ENCODE data around the gene LRRC14B. TPM values are rescaled to one million over a fixed set of nuclear protein-coding genes. Genes with fewer than 3 reads are reported as not detected.

Gene LRRC14B
- polyA plus RNA-seq, 1 donor (not counting 4 experiments of a cell fraction or from before 2014, with no cell fraction given) = not detected

- dilution Hi-C loops (cut with MboI; ENCODE audit: extremely low pct_ligation_motif_present, low sequenced_read_pairs) = no loop called here
- no peak overlapping the region for H3K4me3 ChIP-seq (ENCODE audit: control insufficient read depth in 2 of 3, extremely low read depth in 1 of 3, insufficient read depth in 2 of 3, low read depth in 1 of 3, low read length in 3 of 3)
- no peaks in the 10 kb centered on the region for H3K9me3 ChIP-seq (ENCODE audit: control insufficient read depth, low read depth, low read length)
- no peak for TF ChIP-seq CTCF (optimal IDR thresholded peaks at IDR 0.05 in 1 of 3, IDR thresholded peaks at IDR 0.05 in 1 of 3, conservative IDR thresholded peaks at IDR 0.05 in 1 of 3; ENCODE audit: extremely low read depth in 1 of 3, insufficient read depth in 2 of 3, low read length in 3 of 3)
- TF ChIP-seq EZH2 (IDR thresholded peaks at IDR 0.05; ENCODE audit: low read length) = no peak
- no peaks in the 10 kb centered on the region for H3K27me3 ChIP-seq (ENCODE audit: control insufficient read depth, extremely low read depth, insufficient read depth, low read length)
- H3K36me3 ChIP-seq (ENCODE audit: control insufficient read depth in 2 of 2, extremely low read depth in 1 of 2, insufficient read depth in 2 of 2, low read length in 2 of 2) = no peaks in the 10 kb centered on the region
- H3K9ac ChIP-seq (ENCODE audit: control insufficient read depth, extremely low read depth, insufficient read depth, low read length) = no peak overlapping the region
- H3K4me1 ChIP-seq (ENCODE audit: control insufficient read depth, extremely low read depth, insufficient read depth, low read length) = no peaks in the 10 kb centered on the region
- FAIRE-seq = no peak
- no peak for DNase-seq (ENCODE audit: low read depth, low spot score)
- H4K20me1 ChIP-seq (ENCODE audit: control insufficient read depth, extremely low read depth, insufficient read depth, low read length) = no peaks in the 10 kb centered on the region
- H3K27ac ChIP-seq (ENCODE audit: control insufficient read depth, insufficient read depth, low read length) = no peak overlapping the region
- no peaks in the 10 kb centered on the region for H3K79me2 ChIP-seq (ENCODE audit: control insufficient read depth, insufficient read depth, low read length)
- H3K4me2 ChIP-seq (ENCODE audit: control insufficient read depth, extremely low read depth, insufficient read depth, low read depth, low read length) = no peak overlapping the region
- H3K9me1 ChIP-seq (ENCODE audit: control insufficient read depth, extremely low read depth, insufficient read depth, low read length) = no peaks in the 10 kb centered on the region
- no peak overlapping the region for H2AFZ ChIP-seq (ENCODE audit: control insufficient read depth, low read length)
Measured at GRCh38 chr5:160173-160510, 31.2 kb upstream of the LRRC14B start.

GRCh38 chr5:160921-161802 lies 30.1 kb upstream of the LRRC14B start:
- dilution Hi-C loops (cut with MboI; ENCODE audit: extremely low pct_ligation_motif_present, low sequenced_read_pairs) = no loop called here
- Histone ChIP-seq H3K4me3 (ENCODE audit: control insufficient read depth in 2 of 3, extremely low read depth in 1 of 3, insufficient read depth in 2 of 3, low read depth in 1 of 3, low read length in 3 of 3) (no peak overlapping the region), H3K27me3 (ENCODE audit: control insufficient read depth, extremely low read depth, insufficient read depth, low read length) (no peaks in the 10 kb centered on the region), H3K36me3 (ENCODE audit: control insufficient read depth in 2 of 2, extremely low read depth in 1 of 2, insufficient read depth in 2 of 2, low read length in 2 of 2) (no peaks in the 10 kb centered on the region), H3K9me3 (ENCODE audit: control insufficient read depth, low read depth, low read length) (no peaks in the 10 kb centered on the region), H3K9me1 (ENCODE audit: control insufficient read depth, extremely low read depth, insufficient read depth, low read length) (no peaks in the 10 kb centered on the region), H3K4me2 (ENCODE audit: control insufficient read depth, extremely low read depth, insufficient read depth, low read depth, low read length) (no peak overlapping the region), H4K20me1 (ENCODE audit: control insufficient read depth, extremely low read depth, insufficient read depth, low read length) (no peaks in the 10 kb centered on the region), H3K4me1 (ENCODE audit: control insufficient read depth, extremely low read depth, insufficient read depth, low read length) (no peaks in the 10 kb centered on the region), H3K9ac (ENCODE audit: control insufficient read depth, extremely low read depth, insufficient read depth, low read length) (no peak overlapping the region), H3K27ac (ENCODE audit: control insufficient read depth, insufficient read depth, low read length) (no peak overlapping the region), H3K79me2 (ENCODE audit: control insufficient read depth, insufficient read depth, low read length) (no peaks in the 10 kb centered on the region), H2AFZ (ENCODE audit: control insufficient read depth, low read length) (no peak overlapping the region)
- FAIRE-seq (no peak), DNase-seq (ENCODE audit: low read depth, low spot score) (no peak)
- TF ChIP-seq CTCF (optimal IDR thresholded peaks at IDR 0.05 in 1 of 3, IDR thresholded peaks at IDR 0.05 in 1 of 3, conservative IDR thresholded peaks at IDR 0.05 in 1 of 3; ENCODE audit: extremely low read depth in 1 of 3, insufficient read depth in 2 of 3, low read length in 3 of 3) (no peak), EZH2 (IDR thresholded peaks at IDR 0.05; ENCODE audit: low read length) (no peak)
